Activated CD4-positive, alpha-beta T cell treated with anti-CD3 and anti-CD28 coated beads, Interleukin-2, amount 50 U/mL, for 48 hours (primary cell): ENCODE measurements around the gene MRPS24.

Experiments used
- DNase-seq, 2 experiments: peaks; one replicate each; pipeline ENCODE4 v3.0.0-alpha.2; 2020

MRPS24 gene

DNA sequence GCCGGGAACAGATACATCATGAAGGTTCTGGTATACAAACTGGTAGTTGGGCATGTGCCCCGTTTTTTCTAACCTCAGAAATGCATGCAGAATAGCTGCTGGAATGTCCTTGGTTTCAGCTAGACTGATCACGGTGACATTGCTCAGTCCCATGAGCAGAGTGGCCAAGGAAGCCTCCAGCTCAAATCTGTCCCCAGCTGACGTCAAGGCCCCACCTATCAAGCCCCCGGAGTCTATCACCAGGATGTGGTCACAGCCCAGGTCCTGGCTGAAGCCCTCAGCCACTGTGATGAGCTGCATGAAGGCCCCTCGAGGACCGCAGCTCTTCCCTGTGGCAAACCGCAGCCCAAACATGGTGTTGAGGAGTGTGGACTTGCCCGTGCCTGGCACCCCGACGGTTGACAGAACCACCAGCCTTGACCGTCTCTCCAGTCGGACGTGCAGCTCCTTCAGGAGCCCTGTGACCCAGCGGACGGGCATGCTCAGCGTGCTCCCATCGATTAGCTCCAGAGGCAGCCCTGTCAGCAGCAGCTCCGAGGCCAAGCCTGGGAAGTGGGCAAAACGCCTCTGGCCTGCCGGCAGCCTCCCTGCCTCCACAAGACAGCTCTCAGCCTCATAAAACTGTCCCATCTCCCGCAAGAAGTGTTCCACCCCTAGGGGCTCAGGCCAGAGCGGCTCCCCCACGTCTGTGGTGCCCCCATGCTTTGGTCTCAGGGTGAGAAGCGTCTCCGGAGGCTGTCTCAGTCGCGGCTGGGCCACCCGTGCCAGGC lies 7.8 kb upstream of the MRPS24 start:
- DNase-seq: no peak

GRCh38 chr7:43876241-43876640 lies 6.9 kb upstream of the MRPS24 start:
- DNase-seq: no peak

GRCh38 chr7:43873300-43873699 lies 4.0 kb upstream of the MRPS24 start:
- no peak for DNase-seq

- peak in 1 of 2 experiments; percentile 16 for DNase-seq
Measured at GRCh38 chr7:43872406-43873110, 3.2 kb upstream of the MRPS24 start.

- DNase-seq: no peak
Measured at GRCh38 chr7:43871064-43871463, 1.7 kb upstream of the MRPS24 start.

GRCh38 chr7:43870316-43870715 lies 999 bp upstream of the MRPS24 start:
- DNase-seq: no peak

GRCh38 chr7:43869867-43870240 lies 537 bp upstream of the MRPS24 start:
- DNase-seq: peak; percentile 18 to 31

DNA sequence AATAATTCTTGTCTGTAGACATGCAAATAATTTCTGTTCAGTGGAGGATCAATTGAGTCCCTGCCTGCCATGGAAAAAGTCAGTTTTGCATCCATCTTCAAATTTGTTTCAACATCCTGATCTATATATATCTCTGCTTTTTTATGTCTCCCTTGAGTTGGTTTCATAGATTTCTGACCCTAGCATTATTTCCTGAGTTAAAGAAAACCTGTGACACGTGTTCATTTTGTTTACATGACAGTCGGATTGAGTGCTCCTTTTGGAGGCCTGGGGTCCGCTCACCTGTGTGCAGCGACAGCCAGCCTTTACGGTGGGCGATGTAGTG lies 674 bp downstream of the MRPS24 start:
- no peak for DNase-seq

- no peak for DNase-seq
Measured at GRCh38 chr7:43868181-43868580, 1.1 kb downstream of the MRPS24 start.

GRCh38 chr7:43865277-43865676 lies 4.0 kb downstream of the MRPS24 start:
- no peak for DNase-seq

DNA sequence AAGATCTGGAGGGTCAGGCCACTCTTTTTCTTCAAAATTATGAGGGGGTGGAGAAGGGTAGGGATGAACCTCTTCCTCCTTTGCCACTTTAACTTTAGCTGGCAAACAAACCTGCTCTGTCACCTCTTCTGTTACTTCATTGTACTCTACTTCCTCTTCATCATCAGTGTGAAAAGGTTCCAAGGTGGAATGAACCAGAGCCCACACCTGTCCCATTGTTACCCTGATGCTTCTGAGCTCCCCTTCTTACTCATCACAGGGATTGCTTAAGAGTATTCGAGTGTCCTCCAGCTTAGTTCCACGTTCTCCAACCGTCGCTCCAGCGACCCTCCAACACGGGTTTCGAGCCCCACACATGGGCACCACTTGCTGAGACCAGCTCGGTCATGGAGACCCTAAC lies 5.2 kb downstream of the MRPS24 start:
- no peak for DNase-seq

DNA sequence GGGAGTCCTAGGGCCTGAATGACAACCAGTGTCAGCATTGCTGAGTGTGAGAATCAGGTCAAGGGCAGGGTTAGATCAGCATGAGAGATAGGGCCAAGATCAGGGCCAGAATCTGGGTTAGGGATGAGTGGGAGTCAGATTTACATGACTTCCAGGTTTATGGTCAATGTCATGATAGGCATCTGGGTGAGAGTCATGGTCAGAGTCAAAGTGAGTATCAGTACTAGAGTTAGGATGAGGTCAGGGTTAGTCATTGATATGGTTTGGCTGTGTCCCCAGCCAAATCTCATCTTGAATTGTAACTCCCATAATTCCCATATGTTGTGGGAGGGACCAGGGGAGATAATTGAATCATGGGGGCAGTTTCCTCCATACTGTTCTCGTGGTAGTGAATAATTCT lies 12.3 kb downstream of the MRPS24 start:
- DNase-seq: no peak

- no peak for DNase-seq
Measured at GRCh38 chr7:43856316-43856715, 13.0 kb downstream of the MRPS24 start.

GRCh38 chr7:43855176-43855575 lies 14.1 kb downstream of the MRPS24 start:
- DNase-seq: no peak

DNA sequence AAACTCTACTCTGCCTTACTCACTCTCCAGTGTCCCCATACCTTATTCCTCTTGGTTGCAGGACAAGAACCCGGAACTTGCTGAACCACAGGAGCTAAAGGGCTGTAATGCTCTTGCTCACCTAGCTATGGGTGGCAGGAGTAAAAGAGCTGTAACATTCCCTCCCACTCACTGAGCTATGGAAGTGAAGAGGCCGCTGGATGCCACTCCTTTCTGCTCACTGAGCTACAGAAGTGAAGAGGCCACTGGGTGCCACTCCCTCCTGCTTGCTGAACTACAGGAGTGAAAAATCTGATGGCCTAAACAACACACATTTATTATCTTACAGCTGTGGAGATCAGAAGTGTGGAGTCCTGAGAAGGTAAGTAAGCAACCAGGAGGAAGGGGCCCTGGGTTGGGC lies 17.5 kb downstream of the MRPS24 start:
- DNase-seq: no peak

DNA sequence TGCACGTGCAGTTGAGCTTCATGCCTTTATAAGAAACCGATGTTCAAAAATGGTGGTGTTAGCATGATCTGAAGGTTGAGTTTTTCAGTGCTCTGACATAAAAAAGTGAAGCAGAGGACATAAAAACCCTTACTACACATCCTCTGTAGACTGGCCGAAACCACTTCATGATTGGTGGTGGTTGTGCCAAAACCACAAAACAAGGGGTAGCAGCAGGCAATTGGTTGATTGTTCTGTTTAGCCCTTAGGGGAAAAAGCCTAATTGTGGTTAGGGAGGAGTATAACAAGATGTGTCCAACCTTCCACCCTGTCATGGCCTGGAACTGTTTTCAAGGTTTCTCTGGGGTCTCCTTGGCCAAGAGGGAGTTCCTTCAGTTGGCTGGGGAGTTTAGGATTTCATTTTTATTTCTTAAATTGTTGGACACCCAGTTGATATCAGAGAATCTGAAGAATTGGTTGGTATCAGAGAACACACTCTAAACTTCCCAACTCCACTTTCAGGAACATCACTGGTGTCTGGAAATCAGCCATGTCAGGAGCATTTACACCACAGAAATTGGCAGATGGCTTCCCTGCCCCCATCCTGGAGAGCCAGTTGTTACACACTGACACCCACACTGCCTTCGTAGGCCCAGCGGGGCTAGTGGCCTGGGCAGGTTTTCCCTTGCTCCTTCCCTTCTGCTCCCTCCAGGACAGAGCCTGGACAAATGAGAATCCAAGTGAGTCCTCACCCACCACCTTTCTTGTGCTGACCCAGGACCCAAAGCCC lies 18.8 kb downstream of the MRPS24 start:
- DNase-seq: no peak

DNA sequence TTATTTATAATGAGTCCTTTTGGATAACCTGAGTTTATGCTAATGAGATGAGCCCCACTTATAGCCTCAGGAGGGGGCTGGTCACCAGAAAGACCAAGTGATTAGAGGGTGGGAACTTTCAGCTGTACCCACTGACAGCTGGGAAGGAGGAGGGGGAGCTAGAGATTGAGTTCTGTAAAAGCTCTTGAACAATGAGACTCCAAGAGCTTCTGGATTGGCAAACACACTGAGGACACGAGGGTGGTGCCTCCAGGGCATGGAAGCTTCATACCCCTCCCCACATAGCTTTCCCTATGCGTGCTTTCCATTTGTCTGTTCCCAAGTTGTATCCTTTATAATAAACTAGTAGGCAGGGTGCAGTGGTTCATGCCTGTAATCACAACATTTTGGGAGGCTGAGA lies 20.3 kb downstream of the MRPS24 start:
- no peak for DNase-seq

DNA sequence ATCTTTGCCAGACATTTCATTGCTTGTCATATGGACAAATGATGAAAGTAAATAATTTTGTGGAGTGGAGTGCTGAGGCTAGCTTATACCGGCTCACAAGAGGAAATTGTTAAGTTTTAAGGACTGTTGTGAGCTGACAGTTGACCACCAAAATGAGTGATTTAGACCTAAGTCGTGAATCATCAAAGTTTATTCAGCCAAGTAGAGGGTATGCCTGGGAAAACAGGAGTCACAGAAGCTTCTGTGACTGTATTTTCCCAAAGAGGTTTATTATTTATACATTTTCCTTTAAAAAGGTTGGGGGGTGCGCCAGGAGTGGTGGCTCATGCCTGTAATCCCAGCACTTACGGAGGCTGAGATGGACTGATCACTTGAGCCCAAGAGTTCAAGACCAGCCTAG lies 21.8 kb downstream of the MRPS24 start:
- no peak for DNase-seq

DNA sequence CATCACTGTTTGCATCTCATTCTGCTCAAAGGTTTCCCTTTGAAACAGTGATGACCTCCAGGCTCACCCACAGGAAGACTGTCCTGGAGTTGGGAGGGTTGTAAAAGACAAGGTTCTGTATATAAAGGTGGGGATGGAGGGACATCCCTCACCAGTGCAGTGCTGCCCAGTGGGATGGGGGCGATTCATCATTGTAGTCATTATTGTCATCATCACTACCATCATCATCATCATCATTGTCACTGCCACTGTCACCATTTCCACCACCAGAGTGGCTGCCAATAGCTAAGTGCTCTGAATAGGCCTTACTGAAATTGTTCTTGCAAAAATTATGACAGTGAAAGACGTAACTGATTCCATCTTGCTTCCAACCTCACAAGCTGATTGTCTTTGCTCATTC lies 24.7 kb downstream of the MRPS24 start:
- DNase-seq: no peak

DNA sequence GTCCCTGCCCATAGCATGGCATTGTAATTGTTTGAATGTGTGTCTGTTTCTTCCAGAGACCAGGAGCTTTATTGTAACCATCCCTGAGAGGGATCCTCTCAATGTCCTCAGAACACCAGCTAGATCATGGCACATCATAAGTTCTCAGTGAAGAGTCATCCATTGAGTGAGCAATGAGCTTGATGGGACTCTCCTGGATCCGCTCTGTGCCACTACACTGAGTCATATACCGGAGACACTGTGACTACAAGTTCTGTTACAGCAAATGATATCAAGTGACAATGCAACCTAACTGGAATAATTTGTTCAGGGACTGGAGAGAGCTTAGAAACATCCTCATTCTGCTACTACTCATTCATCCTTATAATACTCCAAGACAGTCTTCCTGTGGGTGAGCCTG lies 25.1 kb downstream of the MRPS24 start:
- DNase-seq: no peak

DNA sequence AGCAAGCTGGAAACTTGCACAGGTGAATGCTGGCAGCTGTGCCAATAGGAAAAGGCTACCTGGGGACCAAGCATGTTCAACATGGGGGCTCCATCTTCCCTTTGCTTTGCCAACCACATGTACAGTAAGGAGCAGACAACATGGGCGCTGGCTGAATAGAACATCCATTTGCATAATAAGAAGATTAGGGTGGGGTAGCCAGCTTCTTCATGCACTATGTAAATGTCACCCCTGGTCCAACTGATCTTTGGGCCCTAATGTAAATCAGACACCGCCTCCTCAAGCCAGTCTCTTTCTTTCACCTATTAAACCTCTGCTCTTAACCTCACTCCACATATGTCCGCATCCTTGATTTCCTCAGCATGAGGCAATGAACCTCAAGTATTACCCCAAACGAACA lies 26.0 kb downstream of the MRPS24 start:
- DNase-seq: no peak

- DNase-seq: no peak
Measured at GRCh38 chr7:43838201-43838658, 31.1 kb downstream of the MRPS24 start.

GRCh38 chr7:43834463-43835251 lies 34.7 kb downstream of the MRPS24 start:
- peak; percentile 24 to 44 for DNase-seq
